ENCODE measurements around the gene BHLHA15.
A peak's percentile ranks its signal among the peaks of the same experiment; 100 is the strongest.

Gene BHLHA15

DNA sequence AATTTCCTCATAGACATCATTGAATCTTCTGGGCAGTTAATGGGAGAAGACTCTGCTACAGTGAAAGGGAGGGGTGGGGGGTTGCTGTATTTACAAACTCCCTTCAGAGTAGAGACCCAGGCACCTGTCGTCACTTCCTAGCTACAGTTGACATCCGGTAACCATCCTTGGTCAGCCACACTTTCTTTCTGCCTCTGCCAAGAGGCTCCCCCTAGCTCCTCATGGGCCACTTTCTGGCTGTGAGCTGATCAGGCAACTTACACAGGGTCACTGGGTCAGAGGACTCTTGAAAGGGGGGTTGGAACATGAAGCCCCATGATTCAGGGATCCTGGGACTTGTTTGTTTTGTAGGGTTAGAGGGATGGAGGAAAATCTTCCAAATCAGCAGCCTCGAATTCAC lies 39.5 kb downstream of the BHLHA15 start:
- DNase-seq: peak in 1 of 2 experiments; percentile 20

DNA sequence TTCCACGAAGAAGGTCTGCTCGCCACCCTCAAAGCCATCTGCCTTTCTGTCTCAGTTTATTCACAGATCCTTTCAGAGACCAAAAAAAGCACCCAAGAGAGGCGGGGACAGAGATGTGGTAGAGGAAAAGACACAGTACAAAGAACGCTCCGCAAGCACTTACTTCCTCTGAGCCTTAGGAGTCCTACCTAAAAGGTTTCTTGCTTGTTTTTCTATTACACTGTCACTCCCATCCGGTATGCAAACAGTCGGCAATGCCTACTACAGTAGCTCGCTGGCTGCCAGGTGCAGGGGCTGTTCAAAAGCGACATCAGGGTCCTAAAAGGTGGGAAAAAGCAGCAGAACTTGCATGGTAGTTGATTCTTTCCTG lies 40.0 kb downstream of the BHLHA15 start:
- peak; percentile 5 to 8 for DNase-seq

DNA sequence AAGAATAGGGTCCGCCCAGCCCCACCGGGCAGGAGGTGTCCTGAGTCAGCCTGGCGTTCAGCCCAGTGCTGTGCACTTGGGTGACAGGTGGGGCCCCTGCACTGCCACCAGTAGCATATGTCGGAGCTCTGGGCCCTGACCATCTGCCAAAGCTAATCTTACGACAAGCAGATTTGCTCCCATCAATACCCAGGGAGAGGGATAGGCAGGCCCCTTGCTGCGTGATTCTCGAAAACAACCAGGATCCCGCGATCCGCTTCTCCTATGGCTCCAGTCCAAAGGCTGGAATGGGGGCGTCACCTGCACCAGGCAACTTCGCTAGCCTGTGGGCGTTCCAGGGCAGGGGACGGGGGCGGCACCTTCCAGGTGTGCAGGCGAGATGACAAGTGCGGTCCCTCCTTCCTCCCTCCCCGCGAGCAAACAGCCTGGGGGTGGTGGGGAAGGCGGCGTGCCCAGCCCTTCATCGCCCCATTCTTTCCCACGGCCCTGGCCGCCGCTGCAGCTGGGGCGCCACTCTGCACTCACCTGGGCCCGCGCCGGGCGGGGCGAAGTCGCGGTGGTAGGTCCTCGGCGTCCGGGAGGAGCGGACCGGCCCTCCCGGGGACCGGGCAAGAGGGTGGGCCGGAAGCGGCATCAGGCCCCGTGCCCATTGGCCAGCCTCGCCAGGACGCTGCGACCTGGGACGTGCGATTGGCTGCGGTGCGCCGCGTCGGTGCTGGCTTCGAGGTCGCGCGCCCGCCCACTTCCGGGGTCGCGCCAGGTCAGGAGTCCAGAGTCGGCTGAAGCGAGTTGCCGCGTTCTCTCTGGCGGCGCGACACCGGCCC lies 40.6 kb downstream of the BHLHA15 start, which contains the start of gene TECPR1:
TSS of gene TECPR1 (minus strand) at position 632 of the 824 bp plus-strand sequence. CDS start 6,086 bp downstream, outside the sequence.
- peak; percentile 66 to 69 for DNase-seq

DNA sequence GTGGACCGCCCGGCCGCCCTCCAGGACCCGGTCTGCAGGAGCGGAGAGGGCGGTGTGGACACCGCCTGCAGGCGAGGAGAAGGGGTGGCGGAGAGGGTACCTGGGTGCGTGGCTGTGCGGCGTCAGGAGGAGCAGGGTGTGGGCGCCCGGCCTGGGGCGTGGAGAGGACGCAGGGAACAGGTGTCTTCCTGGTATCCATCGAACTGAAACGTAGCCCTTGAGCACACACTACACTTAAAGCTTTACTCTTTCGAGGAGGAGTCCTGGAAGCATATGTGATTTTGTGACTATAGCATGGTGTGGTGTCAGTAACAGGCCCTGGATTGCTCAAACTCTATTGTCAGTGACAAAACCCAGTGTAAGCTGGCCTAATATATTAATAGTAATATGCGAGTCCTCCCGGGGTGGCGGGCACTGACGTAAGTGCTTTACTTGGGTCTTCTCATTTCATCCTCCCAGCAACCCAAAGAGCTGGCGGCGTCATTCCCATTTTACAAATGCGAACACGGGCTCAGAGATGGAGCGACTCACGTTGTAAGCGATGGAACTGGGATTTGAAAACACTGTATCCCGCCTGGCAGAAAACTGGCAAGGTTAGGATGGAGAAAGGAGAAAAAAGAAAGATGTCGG lies 41.3 kb downstream of the BHLHA15 start:
- no peak for DNase-seq

DNA sequence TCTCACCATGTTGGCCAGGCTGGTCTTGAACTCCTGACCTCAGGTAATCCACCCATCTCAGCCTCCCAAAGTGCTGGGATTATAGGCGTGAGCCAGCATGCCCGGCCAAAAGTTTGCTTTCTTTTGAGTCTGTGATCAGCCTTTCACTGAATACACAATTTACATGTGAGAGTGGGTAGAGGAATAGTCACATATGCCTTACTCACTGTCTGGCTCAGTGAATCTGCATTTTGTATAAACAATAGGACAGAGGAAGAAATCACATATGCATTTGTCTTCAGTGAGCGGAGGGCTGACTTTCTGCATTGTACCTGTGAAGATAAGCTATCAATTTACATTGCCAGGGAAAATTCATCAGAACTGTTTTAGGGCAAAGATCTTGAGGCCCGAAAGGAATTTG lies 43.3 kb downstream of the BHLHA15 start:
- DNase-seq: no peak

DNA sequence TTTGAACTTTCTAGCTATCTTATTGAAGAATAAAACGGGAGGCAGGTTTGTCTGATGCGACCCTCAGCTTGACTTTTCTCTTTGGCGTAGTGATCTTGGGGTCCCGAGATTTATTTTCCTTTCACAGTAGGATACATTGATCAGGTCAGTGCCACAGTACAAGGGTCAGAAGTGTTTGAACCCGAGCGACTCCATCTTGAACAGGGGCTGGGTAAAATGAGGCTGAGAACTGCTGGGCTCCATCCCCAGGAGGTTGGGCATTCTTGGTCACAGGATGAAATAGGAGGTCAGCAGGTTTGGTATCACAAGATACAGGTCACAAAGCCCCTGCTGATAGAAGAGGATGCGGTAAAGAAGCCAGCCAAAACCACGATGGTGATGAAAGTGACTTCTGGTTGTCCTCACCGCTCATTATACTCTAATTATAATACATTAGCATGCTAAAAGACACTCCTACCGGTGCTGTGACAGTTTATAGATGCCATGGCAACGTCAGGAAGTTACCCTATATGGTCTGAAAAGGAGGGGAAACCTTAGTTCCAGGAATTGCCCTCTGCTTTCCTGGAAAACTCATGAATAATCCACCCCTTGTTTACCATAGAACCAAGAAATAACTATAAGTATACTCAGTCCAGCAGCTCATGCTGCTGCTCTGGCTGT lies 43.8 kb downstream of the BHLHA15 start:
- no peak for DNase-seq

DNA sequence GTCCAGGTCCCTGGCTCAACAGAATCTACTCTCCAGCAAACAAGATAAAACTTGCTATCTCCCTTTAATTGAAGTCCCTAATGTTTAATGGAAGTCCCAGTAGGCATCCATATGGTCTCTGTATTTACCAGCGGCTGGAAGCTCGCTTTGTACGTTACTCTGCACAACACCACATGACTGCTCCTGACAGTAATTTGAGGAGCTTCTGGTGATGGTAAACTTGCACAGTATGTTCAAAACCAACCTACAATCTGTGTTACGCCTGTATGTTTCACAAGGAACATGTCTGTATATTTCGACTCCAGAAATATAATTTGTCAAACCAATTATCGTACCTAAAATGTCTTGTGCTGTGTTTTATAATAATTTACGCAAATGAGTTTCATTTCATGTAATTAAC lies 45.2 kb downstream of the BHLHA15 start:
- no peak for DNase-seq

DNA sequence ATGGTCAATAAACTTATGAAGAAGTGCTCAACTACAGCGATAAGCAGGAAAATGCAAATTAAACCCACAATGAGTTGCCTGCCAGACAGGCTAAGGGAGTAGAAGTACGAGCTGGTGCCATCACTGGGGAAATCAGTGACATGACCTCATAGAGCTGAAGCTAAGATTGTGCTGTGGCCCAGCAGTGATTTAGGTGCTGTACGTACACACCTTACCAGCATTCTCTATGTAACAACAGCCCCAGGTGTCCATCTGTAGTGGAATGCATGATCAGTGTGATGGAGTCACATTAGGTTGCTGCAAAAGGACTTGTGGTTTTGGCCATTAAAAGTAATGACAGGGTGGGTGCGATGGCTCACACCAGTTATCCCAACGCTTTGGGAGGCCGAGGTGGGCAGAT lies 46.5 kb downstream of the BHLHA15 start:
- DNase-seq: no peak
